Right atrium auricular region (tissue), 2 donors: ENCODE data around the gene RSPO3. TPM values are rescaled to one million over a fixed set of nuclear protein-coding genes. Genes with fewer than 3 reads are reported as not detected.

ENCODE experiments used
- DNase-seq: peaks from one replicate; pipeline ENCODE4 v3.0.0-alpha.2; 2019; ENCODE audit warnings: low spot score
- H3K27ac ChIP-seq, 2 donors: fragments of 200-600 bp; sonication (generic); 1 replicate in 1 of 2; 2 replicates in 1 of 2; pipeline ENCODE4 v1.5.1; 2016 to 2019
- H3K27me3 ChIP-seq, 2 donors: fragments of 200-600 bp; sonication (generic); one replicate each; pipeline versions ENCODE4 v1.5.1 to v1.6.0; 2017 to 2019
- H3K36me3 ChIP-seq: fragments of 200-600 bp; sonication (generic); one replicate; pipeline ENCODE4 v1.5.1; 2016
- H3K4me1 ChIP-seq, 2 donors: fragments of 200-600 bp; sonication (generic); one replicate each; pipeline versions ENCODE4 v1.5.1 to v1.6.0; 2017 to 2019
- H3K4me3 ChIP-seq, 2 donors: fragments of 200-600 bp; sonication (generic); 1 replicate in 1 of 2; 2 replicates in 1 of 2; pipeline ENCODE4 v1.5.1; 2017 to 2019; ENCODE audit warnings: mild to moderate bottlenecking in 1 of 2, moderate library complexity in 1 of 2
- H3K9me3 ChIP-seq, 2 donors: fragments of 200-600 bp; sonication (generic); one replicate each; pipeline ENCODE4 v1.5.1; 2019
- CTCF ChIP-seq, 2 donors: fragments of 200-600 bp; sonication (generic); IDR thresholded peaks; one replicate each; pipeline ENCODE4 v1.5.1; 2019; ENCODE audit warnings: antibody characterized with exemption in 2 of 2
- total RNA-seq, 2 donors: library from RNA; depleted of rRNA; stranded (reverse); fragments of >200 nt; gene quantifications; one replicate each; pipeline ENCODE4 v1.1.0, GENCODE V29; 2016

Gene RSPO3
- total RNA-seq, 2 donors from 2014 or later = 0.75 TPM; not detected in 1

- Histone ChIP-seq H3K4me3 (peak overlapping the region; percentile 30 to 50), H3K4me1 (peaks cover 0 to 30% of the 10 kb centered on the region in 2 donors), H3K9me3 (no peaks in the 10 kb centered on the region), H3K27me3 (peaks cover 6 to 14% of the 10 kb centered on the region in 2 donors), H3K36me3 (no peaks in the 10 kb centered on the region), H3K27ac (no peak overlapping the region)
- TF ChIP-seq CTCF (IDR thresholded peaks at IDR 0.05) = no peak
- DNase-seq = no peak
These were observed 1.7 kb downstream of the RSPO3 start for GRCh38 chr6:127120023-127120786.

GRCh38 chr6:127120787-127121636, 2.5 kb downstream of the RSPO3 start:
- H3K4me3 ChIP-seq = peak overlapping the region in 1 of 2 donors; percentile 50
- no peaks in the 10 kb centered on the region for H3K36me3 ChIP-seq
- no peaks in the 10 kb centered on the region for H3K9me3 ChIP-seq
- peak; percentile 33 to 72 for TF ChIP-seq CTCF (IDR thresholded peaks at IDR 0.05)
- DNase-seq = peak; percentile 74
- no peak overlapping the region for H3K27ac ChIP-seq
- H3K27me3 ChIP-seq = peaks cover 6 to 14% of the 10 kb centered on the region in 2 donors
- peaks cover 0 to 30% of the 10 kb centered on the region in 2 donors for H3K4me1 ChIP-seq

DNA sequence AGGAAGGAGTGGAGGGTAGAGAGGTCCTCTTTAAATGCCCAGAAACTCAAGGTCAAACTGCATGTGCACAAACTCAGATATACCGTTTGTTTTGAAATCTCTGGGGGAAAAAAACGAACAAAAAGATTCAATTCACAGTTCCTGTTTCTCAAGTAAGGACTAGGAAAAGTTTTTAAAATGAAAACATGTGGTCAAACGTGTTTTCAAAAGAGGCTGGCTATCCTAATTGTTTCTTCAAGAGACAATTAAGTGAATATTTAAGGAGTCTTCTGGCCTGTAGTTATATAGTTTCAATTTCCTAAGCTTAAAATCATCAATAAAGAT, 3.1 kb downstream of the RSPO3 start:
- no peak overlapping the region for H3K4me3 ChIP-seq
- H3K9me3 ChIP-seq = no peaks in the 10 kb centered on the region
- H3K36me3 ChIP-seq = no peaks in the 10 kb centered on the region
- peaks cover 0 to 30% of the 10 kb centered on the region in 2 donors for H3K4me1 ChIP-seq
- peaks cover 6 to 14% of the 10 kb centered on the region in 2 donors for H3K27me3 ChIP-seq
- H3K27ac ChIP-seq = no peak overlapping the region
- peak in 1 of 2 donors; percentile 4 for TF ChIP-seq CTCF (IDR thresholded peaks at IDR 0.05)
- no peak for DNase-seq

- Histone ChIP-seq H3K27ac (no peak overlapping the region), H3K36me3 (no peaks in the 10 kb centered on the region), H3K9me3 (no peaks in the 10 kb centered on the region), H3K4me1 (peaks cover 0 to 23% of the 10 kb centered on the region in 2 donors), H3K27me3 (peaks cover 6 to 12% of the 10 kb centered on the region in 2 donors), H3K4me3 (no peak overlapping the region)
- TF ChIP-seq CTCF (IDR thresholded peaks at IDR 0.05) = no peak
- DNase-seq = no peak
These were observed 5.7 kb downstream of the RSPO3 start for GRCh38 chr6:127124172-127124571.

DNA sequence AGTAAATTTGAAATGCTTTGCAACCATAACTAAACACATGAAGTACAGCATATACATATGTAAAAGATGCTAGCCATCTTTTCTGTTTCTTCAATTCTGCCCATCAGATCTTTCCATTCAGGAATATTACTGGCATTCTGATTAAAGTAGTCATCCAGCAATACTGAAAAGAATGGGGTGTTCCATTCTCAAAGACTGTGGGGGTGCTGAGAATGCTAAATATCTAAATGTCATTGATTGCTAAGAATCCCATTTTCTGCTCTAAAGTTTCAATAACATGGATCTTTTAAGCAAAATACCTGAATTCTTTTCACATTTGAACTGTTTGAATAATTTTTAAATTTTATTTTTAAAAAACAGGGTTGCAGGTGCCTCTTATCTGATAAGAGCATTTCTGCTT, 6.2 kb downstream of the RSPO3 start:
- H3K4me1 ChIP-seq = peaks cover 0 to 17% of the 10 kb centered on the region in 2 donors
- no peak overlapping the region for H3K4me3 ChIP-seq
- no peak overlapping the region for H3K27ac ChIP-seq
- no peaks in the 10 kb centered on the region for H3K36me3 ChIP-seq
- no peak for TF ChIP-seq CTCF (IDR thresholded peaks at IDR 0.05)
- H3K27me3 ChIP-seq = peaks cover 6 to 7% of the 10 kb centered on the region in 2 donors
- no peaks in the 10 kb centered on the region for H3K9me3 ChIP-seq
- no peak for DNase-seq
